DND-41 (cell line): ENCODE data around the gene MDM2.
"Not testable (repeated sequence)": the region's sequence is repeated elsewhere in the genome, so short reads cannot be mapped to it uniquely, and the experiment has no call there.

Source experiments
- ATAC-seq: fragments of 200-7000 bp; cut with Tn5 transposase; 3 replicates; pipeline ENCODE4 v1.9.1; 2021; ENCODE audit warnings: low read depth; ENCODE audit not compliant: insufficient read depth
- DNase-seq: peaks from one replicate; pipeline ENCODE4 v3.0.0-alpha.2; 2020
- H2AFZ ChIP-seq: 2 replicates; pipeline ENCODE4 v1.6.0; 2012; ENCODE audit warnings: low read depth, low read length
- H3K27ac ChIP-seq: 2 replicates; pipeline ENCODE4 v1.5.1; 2012; ENCODE audit warnings: low read length, inconsistent platforms
- H3K27me3 ChIP-seq: fragments of 200-600 bp; sonication (generic); 2 replicates; pipeline ENCODE4 v1.6.0; 2012; ENCODE audit warnings: low read length, mild to moderate bottlenecking, inconsistent platforms; ENCODE audit not compliant: insufficient read depth, poor library complexity
- H3K36me3 ChIP-seq: 2 replicates; pipeline ENCODE4 v1.5.1; 2012; ENCODE audit warnings: low read length, inconsistent platforms; ENCODE audit not compliant: insufficient read depth
- H3K4me1 ChIP-seq: 2 replicates; pipeline ENCODE4 v1.5.1; 2012; ENCODE audit warnings: mild to moderate bottlenecking, low read length; ENCODE audit not compliant: insufficient read depth
- H3K4me2 ChIP-seq: 2 replicates; pipeline ENCODE4 v1.6.0; 2012; ENCODE audit warnings: mild to moderate bottlenecking, moderate library complexity, low read length, inconsistent platforms; ENCODE audit not compliant: insufficient read depth
- H3K4me3 ChIP-seq, 2 experiments: fragments of 200-600 bp in 1 of 2; shearing (Covaris generic) in 1 of 2; 2 replicates each; pipeline ENCODE4 v1.5.1; 2012 to 2016; ENCODE audit warnings: inconsistent platforms in 2 of 2, low read length in 2 of 2, mild to moderate bottlenecking in 2 of 2, low read depth in 1 of 2, moderate library complexity in 1 of 2
- H3K79me2 ChIP-seq: 2 replicates; pipeline ENCODE4 v1.6.0; 2012; ENCODE audit warnings: low read length, inconsistent platforms; ENCODE audit not compliant: insufficient read depth
- H3K9ac ChIP-seq: 2 replicates; pipeline ENCODE4 v1.6.0; 2012; ENCODE audit warnings: low read depth, mild to moderate bottlenecking, inconsistent platforms, low read length, moderate library complexity
- H3K9me3 ChIP-seq: 2 replicates; pipeline ENCODE4 v1.5.1; 2012; ENCODE audit warnings: low read length, moderate library complexity, mild to moderate bottlenecking, inconsistent platforms; ENCODE audit not compliant: insufficient read depth, severe bottlenecking
- H4K20me1 ChIP-seq: 2 replicates; pipeline ENCODE4 v1.6.0; 2012; ENCODE audit warnings: low read length; ENCODE audit not compliant: insufficient read depth
- EZH2 ChIP-seq: IDR thresholded peaks from 3 replicates; pipeline ENCODE4 v1.6.1; 2012; ENCODE audit warnings: borderline replicate concordance, low read depth, mild to moderate bottlenecking, moderate library complexity, low read length, inconsistent platforms; ENCODE audit not compliant: severe bottlenecking
- TF ChIP-seq, protein P1 (sequence below): IDR thresholded peaks from 2 replicates; pipeline ENCODE4 v1.5.1; 2012; ENCODE audit warnings: borderline replicate concordance, low read length, moderate library complexity, mild to moderate bottlenecking; ENCODE audit not compliant: poor library complexity, severe bottlenecking; ENCODE audit errors: extremely low read depth

The MDM2 gene

DNA sequence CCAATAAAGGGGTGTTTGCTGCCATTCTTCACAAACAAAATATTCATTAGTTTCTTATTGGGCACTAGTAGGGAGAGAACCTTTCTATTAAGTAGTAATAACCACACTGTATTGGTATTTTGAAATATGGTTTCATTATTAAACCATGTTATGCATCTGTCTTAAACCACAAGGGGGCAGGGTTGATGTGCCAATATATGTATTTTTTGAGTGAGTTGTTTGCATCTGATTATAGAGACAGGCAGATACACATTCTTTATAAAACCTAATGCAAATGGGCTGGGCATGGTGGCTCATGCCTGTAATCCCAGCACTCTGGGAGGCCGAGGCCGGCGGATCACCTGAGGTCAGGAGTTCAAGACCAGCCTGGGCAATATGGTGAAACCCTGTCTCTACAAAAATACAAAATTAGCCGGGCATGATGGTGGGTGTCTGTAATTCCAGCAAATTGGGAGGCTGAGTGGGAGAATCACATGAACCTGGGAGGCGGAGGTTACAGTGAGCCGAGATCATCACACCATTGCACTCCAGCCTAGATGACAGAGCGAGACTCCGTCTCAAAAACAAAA is 56.0 kb downstream of the MDM2 start:
- not testable (repeated sequence) for H3K79me2 ChIP-seq, H3K9me3 ChIP-seq, H3K36me3 ChIP-seq, H3K27ac ChIP-seq, DNase-seq, H3K9ac ChIP-seq, H3K4me3 ChIP-seq, H4K20me1 ChIP-seq, H2AFZ ChIP-seq, H3K4me1 ChIP-seq
- H3K27me3 ChIP-seq = peaks cover 16% of the 10 kb centered on the region
- peak overlapping the region; percentile 22; the same call in 1 of the 2 replicates for H3K4me2 ChIP-seq
- TF ChIP-seq, protein P1, sequence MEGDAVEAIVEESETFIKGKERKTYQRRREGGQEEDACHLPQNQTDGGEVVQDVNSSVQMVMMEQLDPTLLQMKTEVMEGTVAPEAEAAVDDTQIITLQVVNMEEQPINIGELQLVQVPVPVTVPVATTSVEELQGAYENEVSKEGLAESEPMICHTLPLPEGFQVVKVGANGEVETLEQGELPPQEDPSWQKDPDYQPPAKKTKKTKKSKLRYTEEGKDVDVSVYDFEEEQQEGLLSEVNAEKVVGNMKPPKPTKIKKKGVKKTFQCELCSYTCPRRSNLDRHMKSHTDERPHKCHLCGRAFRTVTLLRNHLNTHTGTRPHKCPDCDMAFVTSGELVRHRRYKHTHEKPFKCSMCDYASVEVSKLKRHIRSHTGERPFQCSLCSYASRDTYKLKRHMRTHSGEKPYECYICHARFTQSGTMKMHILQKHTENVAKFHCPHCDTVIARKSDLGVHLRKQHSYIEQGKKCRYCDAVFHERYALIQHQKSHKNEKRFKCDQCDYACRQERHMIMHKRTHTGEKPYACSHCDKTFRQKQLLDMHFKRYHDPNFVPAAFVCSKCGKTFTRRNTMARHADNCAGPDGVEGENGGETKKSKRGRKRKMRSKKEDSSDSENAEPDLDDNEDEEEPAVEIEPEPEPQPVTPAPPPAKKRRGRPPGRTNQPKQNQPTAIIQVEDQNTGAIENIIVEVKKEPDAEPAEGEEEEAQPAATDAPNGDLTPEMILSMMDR = peak; percentile 70
- peak; percentile 66 for ATAC-seq

DNA sequence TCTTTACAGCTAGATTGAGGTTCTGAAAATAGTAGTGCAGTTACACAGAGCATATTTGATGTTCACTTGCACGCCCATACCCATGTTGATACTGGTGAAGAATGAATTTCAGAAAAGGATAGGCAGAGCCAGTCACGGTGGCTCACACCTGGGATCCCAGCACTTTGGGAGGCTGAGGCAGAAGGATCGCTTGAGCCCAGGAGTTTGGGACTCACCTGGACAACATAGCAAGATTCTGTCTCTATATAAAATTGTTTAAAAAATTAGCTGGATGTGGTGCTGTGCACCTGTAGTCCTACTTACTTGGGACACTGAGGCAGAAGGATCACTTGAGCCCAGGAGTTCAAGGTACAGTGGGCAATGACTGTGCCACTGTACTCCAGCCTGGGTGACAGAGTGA is 56.6 kb downstream of the MDM2 start:
- peaks cover 19% of the 10 kb centered on the region for H3K27me3 ChIP-seq
- H3K4me3 ChIP-seq = no peak overlapping the region
- H4K20me1 ChIP-seq = no peaks in the 10 kb centered on the region
- no peak overlapping the region for H2AFZ ChIP-seq
- ATAC-seq (no peak), DNase-seq (no peak)
- no peaks in the 10 kb centered on the region for H3K4me1 ChIP-seq
- H3K4me2 ChIP-seq = no peak overlapping the region
- TF ChIP-seq EZH2 = no peak
- TF ChIP-seq, protein P1 = no peak
- no peaks in the 10 kb centered on the region for H3K36me3 ChIP-seq
- no peaks in the 10 kb centered on the region for H3K79me2 ChIP-seq
- no peak overlapping the region for H3K27ac ChIP-seq
- no peak overlapping the region for H3K9ac ChIP-seq
- H3K9me3 ChIP-seq = no peaks in the 10 kb centered on the region

DNA sequence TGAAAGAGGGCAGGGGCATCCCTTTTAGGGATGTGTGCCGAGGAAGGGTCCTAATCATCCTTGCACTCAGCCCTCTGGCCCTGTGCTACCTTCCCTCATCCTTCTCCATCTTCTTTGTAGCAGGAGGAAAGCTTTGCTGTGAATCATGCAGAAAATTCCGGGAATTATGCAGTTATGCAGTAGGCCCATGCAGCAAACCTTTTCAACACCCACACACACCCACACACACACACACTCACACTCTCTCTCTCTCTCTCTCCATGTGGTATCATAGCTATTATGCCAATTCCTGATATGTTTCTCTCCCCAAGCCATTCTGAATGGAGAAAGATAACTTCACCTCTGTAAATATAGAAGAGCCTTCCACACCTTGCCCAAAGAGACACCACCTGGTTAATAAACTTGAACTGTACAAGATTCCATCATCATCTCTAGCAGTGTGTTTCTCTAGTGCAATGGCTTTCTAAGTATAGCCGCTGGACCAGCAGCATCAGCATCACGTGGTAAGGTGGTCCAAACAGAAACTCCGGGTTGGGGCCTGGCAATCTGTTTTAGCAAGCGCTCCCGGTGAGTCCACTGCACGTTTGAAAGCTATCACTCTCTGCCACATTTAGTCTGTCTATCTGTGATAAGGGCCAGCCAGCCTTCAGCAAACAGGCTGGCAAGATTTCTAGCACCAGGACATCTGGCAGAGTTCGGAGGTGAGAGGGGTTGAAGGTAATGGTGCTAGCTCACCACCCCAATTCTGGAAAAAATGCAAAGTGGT is 57.6 kb downstream of the MDM2 start:
- no peak for ATAC-seq
- peaks cover 26% of the 10 kb centered on the region for H3K27me3 ChIP-seq

DNA sequence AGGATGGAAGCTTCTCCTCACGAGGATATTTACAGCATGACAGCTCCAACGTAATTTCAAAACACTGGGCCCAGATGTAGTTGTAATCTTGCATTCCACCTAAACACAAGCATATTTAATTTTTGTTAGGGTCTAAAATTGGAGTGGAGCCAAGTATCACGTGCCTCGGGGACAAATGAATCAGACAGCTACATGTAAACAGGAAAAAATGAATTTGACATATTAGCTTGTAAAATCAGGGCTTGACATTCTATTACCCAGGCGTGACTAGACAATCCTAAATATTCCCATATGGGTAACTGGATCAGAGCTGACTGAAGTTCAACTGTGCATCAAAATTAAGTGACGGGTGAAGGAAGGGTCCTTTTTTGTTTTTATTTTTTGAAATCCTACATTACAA is 59.0 kb downstream of the MDM2 start:
- Histone ChIP-seq H3K9me3 (no peaks in the 10 kb centered on the region), H3K36me3 (no peaks in the 10 kb centered on the region), H4K20me1 (no peaks in the 10 kb centered on the region), H3K79me2 (no peaks in the 10 kb centered on the region), H3K9ac (no peak overlapping the region), H2AFZ (no peak overlapping the region), H3K27me3 (peaks cover 26% of the 10 kb centered on the region), H3K4me3 (no peak overlapping the region), H3K4me2 (no peak overlapping the region), H3K4me1 (no peaks in the 10 kb centered on the region), H3K27ac (no peak overlapping the region)
- DNase-seq = no peak
- no peak for ATAC-seq
- TF ChIP-seq, protein P1 = no peak
- TF ChIP-seq EZH2 = no peak

More for the DNA sequence above, 57.6 kb downstream of the MDM2 start:
- H3K9me3 ChIP-seq = no peaks in the 10 kb centered on the region
- H2AFZ ChIP-seq = no peak overlapping the region
- no peak overlapping the region for H3K4me3 ChIP-seq
- no peak overlapping the region for H3K4me2 ChIP-seq
- H3K36me3 ChIP-seq = no peaks in the 10 kb centered on the region
- H4K20me1 ChIP-seq = no peaks in the 10 kb centered on the region
- H3K79me2 ChIP-seq = no peaks in the 10 kb centered on the region
- no peak overlapping the region for H3K9ac ChIP-seq
- H3K4me1 ChIP-seq = no peaks in the 10 kb centered on the region
- no peak overlapping the region for H3K27ac ChIP-seq
- no peak for TF ChIP-seq EZH2
- DNase-seq = no peak
